ENCODE data around the gene ANP32B.
"Not testable (repeated sequence)": the region's sequence is repeated elsewhere in the genome, so short reads cannot be mapped to it uniquely, and the experiment has no call there.

Gene ANP32B

DNA sequence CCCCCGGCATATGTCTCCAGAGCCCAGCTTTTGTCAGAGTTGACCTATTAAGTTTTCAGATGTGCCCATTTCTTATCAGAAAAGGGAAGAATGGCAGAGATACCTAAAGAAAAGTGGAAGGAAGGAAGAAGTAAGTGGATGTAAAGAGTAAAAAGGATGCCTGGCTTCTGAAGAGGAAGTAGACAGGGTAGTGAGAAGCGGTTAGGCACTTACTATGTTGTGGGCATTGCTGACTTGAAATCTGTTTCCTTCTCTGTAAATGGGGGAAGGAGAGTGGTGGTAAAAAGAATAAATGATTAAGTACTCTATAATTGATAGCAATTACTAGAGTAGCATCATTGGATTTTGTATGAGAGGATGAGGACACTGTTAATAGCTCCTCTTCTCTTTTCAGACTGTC, 9.9 kb downstream of the ANP32B start:
- peak; percentile 23 for DNase-seq (ENCODE audit: low spot score)

DNA sequence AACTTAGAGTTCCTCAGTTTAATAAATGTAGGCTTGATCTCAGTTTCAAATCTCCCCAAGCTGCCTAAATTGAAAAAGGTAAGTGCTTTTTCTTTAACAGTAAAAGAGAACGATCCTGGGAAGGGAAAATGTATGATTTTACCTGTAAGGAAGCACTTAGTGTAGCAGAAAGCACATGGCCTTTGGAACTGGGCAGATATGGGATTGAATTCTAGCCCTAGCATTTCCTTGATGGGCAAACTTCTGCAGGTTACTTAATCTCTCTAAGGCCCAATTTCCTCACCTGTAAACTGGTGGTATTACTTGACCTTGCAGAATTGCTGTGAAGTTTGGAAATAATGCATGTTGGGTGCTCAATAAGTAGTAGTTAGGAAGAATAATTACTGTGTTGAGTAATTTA, 11.6 kb downstream of the ANP32B start:
- DNase-seq (ENCODE audit: low spot score) = no peak

DNA sequence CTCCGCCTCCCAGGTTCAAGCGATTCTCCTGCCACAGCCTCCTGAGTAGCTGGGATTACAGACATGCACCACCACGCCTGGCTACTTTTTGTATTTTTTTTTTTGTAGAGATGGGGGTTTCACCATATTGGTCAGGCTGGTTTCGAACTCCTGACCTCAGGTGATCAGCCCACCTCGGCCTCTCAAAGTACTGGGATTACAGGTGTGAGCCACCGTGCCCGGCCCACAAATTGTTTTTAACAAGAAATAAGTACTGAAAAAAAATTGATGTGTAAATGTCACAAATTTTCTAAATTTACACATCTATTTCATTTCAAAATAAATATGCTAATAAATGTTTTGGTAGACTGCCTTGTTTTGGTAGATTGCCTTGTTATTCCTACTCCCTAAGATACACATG, 13.5 kb downstream of the ANP32B start:
- not testable (repeated sequence) for DNase-seq (ENCODE audit: low spot score)

GRCh38 chr9:97997330-97998276, 14.5 kb downstream of the ANP32B start:
- DNase-seq (ENCODE audit: low spot score) = no peak

GRCh38 chr9:98002808-98003207, 19.7 kb downstream of the ANP32B start:
- no peak for DNase-seq (ENCODE audit: low spot score)

DNA sequence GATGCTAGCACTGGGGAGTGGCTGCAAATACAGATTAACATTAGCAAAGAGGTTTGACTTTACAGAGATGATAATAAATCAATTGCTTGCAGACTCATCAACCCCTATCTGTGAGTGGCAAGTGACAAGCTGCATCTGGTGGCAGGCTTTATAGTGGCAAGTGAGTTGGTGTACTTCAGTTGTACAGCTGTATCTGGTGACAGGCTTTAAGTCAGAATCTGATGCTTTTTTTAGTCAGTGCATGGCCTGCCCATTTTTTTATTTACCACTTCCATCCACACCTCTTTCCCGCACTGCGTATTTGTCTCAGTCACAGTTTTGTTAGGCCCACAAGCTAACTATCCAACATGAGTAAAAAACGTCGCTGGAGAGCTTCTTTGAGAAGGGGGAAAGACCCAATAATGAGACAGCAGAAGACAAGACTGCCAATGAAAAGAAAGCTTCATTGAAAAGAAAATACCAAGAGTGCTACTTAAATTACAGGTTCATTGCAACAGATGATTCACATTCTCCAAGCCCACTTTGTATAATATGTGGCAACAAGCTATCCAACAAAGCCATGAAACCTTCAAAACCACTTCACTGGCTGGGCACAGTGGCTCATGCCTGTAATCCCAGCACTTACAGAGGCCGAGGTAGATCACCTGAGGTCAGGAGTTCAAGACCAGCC, 23.1 kb downstream of the ANP32B start:
- DNase-seq (ENCODE audit: low spot score) = no peak

GRCh38 chr9:98007251-98007928, 24.2 kb downstream of the ANP32B start:
- DNase-seq (ENCODE audit: low spot score) = peak; percentile 12

DNA sequence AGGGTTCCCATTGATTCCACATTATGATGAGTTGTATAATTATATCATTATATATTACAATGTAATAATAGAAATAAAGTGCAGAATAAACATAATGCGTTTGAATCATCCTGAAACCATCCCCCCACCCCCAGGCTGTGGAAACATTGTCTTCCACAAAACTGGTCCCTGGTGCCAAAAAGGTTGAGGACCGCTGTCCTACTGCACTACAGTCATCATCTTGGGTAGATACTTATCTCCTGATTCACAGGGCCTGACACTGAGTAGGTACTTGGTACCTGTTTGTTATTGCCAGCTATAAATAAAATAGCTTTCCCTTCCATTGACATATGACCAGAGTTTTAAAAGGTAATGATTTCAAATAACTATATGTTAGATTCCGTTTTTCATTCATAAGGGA, 25.6 kb downstream of the ANP32B start:
- DNase-seq (ENCODE audit: low spot score) = no peak

DNA sequence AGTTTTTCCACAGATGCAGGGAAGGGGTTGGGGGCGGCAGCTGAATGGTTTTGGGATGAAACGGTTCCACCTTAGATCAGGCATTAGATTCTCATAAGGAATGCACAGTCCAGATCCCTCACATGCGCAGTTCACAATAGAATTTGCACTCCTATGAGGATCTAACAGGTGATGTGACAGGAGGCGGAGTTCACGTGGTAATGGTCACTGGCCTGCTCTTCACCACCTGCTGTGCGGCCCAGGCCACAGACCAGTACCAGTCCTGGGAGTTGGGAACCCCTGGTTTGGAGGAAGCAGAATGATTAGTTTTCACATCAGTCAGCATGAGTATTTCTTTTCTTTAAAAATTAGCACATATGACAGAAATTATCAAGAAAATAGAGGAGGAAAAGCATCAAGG, 26.3 kb downstream of the ANP32B start:
- DNase-seq (ENCODE audit: low spot score) = no peak

DNA sequence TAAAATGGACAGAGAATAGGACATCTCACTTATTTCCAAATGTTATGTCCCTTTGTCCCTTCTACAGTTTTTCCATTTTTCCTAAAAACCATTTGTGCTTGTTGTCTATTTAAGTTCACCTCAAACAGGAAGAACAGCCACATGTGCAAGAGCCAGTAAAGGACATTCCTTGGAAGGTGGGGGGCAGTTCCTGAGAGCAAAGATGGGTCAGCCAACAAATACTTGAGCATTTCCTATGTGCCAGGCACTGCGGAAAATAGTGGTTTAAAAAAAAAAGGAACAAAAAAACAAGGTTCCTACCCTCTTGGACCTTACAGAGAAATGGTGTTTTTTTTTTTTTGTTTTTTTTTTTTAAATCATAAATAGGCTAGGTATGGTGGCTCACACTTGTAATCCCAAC, 26.8 kb downstream of the ANP32B start:
- DNase-seq (ENCODE audit: low spot score) = no peak

DNA sequence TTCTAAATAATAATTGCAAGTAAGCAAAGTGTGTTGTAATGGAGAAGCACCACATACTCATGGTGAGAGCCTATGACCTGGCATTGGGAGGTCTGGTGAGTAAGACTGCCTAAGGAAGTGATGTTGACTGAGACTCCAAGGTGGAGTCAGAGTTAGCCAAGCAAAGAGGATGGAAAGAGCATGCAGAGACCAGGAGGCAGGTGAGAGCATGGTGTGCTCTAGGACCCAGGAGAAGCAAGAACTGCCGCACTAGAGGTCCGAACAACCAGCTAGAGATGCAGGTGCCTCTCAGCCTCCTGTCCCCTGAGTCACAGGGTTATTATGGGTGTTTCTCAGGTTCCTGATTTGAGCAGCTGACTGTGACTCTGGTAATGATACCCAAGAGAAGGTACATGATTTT, 27.3 kb downstream of the ANP32B start:
- DNase-seq (ENCODE audit: low spot score) = no peak

DNA sequence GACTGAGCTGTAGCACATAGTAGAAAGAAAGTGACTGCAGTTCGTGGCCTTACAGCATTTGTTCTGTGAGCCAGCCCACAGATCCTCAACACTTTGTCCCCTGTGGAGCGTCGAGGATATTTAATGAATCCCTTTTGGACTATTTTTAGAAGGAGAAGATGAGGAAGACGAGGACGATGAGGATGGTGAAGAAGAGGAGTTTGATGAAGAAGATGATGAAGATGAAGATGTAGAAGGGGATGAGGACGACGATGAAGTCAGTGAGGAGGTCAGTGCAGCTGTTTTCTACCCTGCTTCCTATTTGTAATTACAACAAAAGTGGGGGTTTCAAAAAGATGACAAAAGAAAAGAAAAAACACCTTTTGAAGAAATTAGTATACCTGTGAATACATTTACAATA, 28.0 kb downstream of the ANP32B start:
- no peak for DNase-seq (ENCODE audit: low spot score)

GRCh38 chr9:98016137-98016680, 33.1 kb downstream of the ANP32B start:
- DNase-seq (ENCODE audit: low spot score) = no peak

- no peak for DNase-seq (ENCODE audit: low spot score)
Measured at GRCh38 chr9:98017306-98017705, 34.2 kb downstream of the ANP32B start.

GRCh38 chr9:98018347-98018746, 35.2 kb downstream of the ANP32B start:
- DNase-seq (ENCODE audit: low spot score) = no peak

DNA sequence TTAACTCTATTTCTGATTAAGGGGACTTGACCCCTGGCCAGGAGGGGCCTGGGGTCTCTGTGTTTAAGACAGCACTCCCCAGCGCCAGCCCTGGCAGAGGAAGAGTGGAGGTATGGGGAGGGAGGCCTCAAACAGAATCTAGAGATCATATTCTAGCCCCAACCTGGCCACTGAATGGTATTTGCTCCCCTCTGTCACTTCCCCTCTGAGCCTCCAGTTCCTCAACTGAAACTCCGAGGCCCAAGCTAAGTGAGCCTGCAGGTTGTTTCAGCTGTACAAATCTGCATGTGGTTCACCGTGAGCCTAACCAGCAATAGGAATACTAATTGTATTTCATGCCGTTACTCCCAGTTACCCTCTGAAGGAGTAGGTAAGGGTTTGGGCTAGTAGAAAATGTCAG, 36.0 kb downstream of the ANP32B start:
- DNase-seq (ENCODE audit: low spot score) = no peak

- DNase-seq (ENCODE audit: low spot score) = not testable (repeated sequence)
Measured at GRCh38 chr9:98019869-98020268, 36.7 kb downstream of the ANP32B start.

DNA sequence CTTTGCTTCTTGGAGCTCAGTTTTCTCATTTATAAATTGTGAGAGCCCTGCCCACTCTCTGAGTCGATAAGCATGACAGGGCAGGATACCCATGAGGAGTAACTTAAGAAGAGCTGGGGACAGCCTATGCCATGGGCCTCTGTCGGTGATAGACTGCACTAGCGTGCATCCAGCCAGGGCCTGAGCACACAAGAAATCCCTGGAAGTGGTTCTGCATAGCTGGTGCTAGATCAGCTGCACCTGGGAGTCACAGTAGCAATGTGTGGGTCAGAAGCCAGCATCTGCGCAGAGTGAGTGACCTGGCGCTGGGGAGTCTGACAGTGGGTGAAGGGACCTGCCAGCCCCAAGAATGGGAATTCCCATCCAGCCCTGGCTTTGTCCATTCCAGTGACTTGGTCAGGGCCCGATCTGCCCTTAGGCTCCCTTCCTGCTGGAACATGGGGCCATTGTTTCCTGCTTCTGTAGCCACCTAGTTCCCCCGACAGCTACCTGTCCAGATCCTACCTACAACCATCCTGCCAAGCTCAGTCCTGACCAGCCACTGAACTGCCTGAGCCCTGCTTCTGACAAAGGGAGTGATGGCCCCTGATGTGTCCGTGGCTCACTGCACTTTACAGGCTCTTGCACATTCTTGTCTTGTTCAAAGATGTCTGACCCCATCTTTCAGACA, 37.5 kb downstream of the ANP32B start:
- no peak for DNase-seq (ENCODE audit: low spot score)

DNA sequence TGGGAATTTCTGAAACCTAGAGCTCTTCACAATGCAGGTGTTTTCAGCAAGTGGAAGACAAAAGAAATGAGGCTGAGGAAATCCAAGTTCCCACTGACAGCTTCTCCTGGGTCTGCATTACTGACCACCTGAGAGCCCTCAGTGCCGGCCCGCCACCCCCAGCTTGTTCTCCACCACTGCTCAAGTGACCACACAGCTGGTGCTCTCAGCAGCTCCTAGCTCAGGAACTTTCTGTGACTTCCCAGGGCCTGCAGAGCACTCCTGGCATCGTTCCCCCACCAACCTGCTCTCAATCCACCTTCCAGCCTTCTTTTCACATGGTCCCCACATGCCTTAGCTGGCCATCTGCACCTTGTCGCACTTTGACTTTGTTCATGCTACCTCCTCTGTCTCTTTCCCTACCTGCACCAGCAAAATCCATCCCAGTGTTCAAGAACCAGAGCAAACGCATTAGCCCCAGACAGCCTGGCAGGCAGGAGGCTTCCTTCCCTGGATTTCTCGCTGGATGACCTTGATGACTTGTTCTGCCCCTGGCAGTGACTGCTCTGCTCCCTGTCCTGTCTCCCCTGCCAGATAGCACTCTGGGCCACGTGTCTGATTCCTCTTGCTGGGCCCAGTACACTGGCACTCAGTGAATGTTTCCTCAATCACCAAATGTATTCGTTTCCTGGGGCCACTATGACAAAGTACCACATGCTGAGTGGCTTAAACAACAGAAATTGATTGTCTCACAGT, 38.3 kb downstream of the ANP32B start:
- DNase-seq (ENCODE audit: low spot score) = no peak

- no peak for DNase-seq (ENCODE audit: low spot score)
Measured at GRCh38 chr9:98022447-98022846, 39.3 kb downstream of the ANP32B start.

DNA sequence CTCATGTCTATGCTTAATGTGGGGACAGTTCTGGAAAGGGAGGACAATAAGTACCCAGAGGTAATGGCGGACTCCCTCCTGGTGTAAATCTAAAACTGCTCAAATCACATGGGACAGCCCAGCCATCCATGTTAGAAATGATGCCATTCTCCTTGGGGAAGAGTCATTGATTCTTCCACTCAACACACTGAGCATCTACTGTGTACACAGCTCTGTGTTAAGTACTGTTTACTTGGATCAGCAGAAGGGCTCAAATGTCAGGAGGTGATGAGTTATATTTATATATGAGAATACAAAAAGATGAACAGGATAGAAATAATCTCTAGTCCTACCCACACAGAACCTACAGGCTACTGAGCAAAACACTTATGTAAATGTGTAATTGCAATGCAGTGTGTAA, 41.6 kb downstream of the ANP32B start:
- DNase-seq (ENCODE audit: low spot score) = no peak
